ENCODE results near the gene SMARCC2.

SMARCC2 gene

DNA sequence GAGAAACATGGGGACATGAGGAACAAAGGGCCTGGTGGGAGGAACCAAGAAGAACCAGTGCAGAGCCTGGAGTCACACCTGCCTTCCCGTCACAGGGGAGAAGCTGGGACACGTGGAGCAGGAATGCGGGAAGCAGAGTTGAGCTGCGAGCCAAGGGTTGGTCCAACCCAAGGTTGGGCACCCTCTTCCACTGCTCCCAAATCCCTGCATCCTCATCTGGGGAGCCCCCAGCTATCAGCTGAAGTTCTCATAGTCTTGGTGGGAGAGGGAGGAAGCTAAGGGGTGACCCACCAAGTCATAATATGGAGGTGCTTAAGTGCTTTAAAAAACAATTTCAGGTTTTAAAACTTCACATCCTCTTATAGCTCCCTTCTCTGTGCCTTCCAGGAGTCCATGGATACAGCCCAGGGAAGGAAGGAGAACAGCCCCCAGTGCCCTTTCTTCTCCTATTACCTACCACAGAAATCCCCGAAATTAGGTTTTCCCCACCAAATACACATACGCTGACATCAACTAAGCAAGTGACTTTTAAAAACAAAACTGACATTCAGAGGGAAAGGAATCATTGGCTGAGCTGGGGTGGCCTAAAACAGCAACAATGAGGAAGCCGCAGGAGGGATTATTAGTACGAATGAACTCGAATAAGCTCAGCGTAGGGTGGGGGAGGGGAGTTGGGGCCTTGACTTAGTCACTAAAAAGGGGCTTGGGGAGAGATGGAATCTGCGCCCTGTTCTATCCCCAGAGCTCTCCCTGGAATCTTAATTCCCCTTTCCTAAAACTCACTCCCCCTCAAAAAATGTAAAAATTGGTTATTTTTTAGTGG, 26.6 kb downstream of the SMARCC2 start:
- peaks cover 3% of the 10 kb centered on the region; the same call in 1 of the 2 replicates for H4K20me1 ChIP-seq (ENCODE audit: insufficient read depth, low read length)

DNA sequence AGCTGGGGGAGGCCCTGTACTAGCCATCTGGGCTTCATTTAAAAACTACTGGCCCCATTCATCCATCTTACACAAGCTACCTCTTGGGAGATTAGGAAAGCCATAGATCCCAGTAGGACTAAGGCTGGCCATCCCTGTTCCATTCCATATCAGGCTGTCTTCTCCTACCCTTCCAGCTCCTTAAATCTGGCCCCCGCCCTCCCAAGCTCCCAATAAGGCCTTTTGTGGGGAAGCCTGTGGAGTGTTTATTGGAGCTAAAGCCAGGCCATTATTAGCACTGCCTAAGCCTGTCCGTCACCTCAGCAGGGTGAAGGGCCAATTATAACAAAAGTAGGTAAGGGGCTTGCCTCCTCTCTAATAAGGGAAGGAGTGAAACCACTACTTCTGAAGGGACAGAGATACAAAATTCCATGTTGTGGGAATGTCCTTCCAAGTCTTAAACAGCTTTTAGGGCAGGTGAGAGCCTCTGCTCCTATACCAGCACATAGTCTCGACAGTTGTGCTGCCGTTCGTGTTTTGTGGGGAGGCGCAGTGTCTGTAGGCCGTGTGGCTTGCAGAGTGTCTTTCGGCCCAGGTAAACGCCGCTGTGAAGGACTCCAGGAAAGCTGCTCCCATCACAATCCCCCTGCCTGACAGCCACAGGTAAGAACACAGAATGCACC, 27.5 kb downstream of the SMARCC2 start:
- no peak overlapping the region for H2AFZ ChIP-seq (ENCODE audit: low read length)
- no peaks in the 10 kb centered on the region for H3K9me3 ChIP-seq (replicated peaks; ENCODE audit: insufficient read depth, low read length)
- H3K79me2 ChIP-seq (ENCODE audit: low read length): peaks cover 50% of the 10 kb centered on the region
- no peaks in the 10 kb centered on the region for H3K27me3 ChIP-seq (replicated peaks; ENCODE audit: insufficient read depth, low read length)
- no peak overlapping the region for H3K27ac ChIP-seq (ENCODE audit: low read length)
- H3K4me2 ChIP-seq (ENCODE audit: low read depth, low read length): no peak overlapping the region
- H3F3A ChIP-seq (ENCODE audit: insufficient read depth, low read length): peaks cover 49% of the 10 kb centered on the region
- H3K9ac ChIP-seq (ENCODE audit: low read length): no peak overlapping the region
- peaks cover 9% of the 10 kb centered on the region; the same call in 1 of the 2 replicates for H3K36me3 ChIP-seq (replicated peaks; ENCODE audit: insufficient read depth, low read length)
- H3K4me3 ChIP-seq (ENCODE audit: low read length): no peak overlapping the region
- H3K9me2 ChIP-seq (replicated peaks; ENCODE audit: insufficient read depth, low read length): no peaks in the 10 kb centered on the region
- H3K4me1 ChIP-seq (ENCODE audit: low read length): peaks cover 18% of the 10 kb centered on the region
- no peak for DNase-seq
- TF ChIP-seq EZH2phosphoT487 (IDR thresholded peaks at IDR 0.05; ENCODE audit: low read length) (no peak), EZH2 (optimal IDR thresholded peaks at IDR 0.05; ENCODE audit: low read depth, low read length) (no peak)
- TF ChIP-seq, protein P1, sequence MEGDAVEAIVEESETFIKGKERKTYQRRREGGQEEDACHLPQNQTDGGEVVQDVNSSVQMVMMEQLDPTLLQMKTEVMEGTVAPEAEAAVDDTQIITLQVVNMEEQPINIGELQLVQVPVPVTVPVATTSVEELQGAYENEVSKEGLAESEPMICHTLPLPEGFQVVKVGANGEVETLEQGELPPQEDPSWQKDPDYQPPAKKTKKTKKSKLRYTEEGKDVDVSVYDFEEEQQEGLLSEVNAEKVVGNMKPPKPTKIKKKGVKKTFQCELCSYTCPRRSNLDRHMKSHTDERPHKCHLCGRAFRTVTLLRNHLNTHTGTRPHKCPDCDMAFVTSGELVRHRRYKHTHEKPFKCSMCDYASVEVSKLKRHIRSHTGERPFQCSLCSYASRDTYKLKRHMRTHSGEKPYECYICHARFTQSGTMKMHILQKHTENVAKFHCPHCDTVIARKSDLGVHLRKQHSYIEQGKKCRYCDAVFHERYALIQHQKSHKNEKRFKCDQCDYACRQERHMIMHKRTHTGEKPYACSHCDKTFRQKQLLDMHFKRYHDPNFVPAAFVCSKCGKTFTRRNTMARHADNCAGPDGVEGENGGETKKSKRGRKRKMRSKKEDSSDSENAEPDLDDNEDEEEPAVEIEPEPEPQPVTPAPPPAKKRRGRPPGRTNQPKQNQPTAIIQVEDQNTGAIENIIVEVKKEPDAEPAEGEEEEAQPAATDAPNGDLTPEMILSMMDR (IDR thresholded peaks at IDR 0.05; ENCODE audit: low read length): no peak
- H4K20me1 ChIP-seq (ENCODE audit: insufficient read depth, low read length): peaks cover 3% of the 10 kb centered on the region; the same call in 1 of the 2 replicates

More for the DNA sequence above, 26.6 kb downstream of the SMARCC2 start:
- H3K9me3 ChIP-seq (replicated peaks; ENCODE audit: insufficient read depth, low read length): no peaks in the 10 kb centered on the region
- no peak overlapping the region for H3K27ac ChIP-seq (ENCODE audit: low read length)
- H3K4me1 ChIP-seq (ENCODE audit: low read length): peaks cover 15% of the 10 kb centered on the region
- H3K27me3 ChIP-seq (replicated peaks; ENCODE audit: insufficient read depth, low read length): no peaks in the 10 kb centered on the region
- no peak overlapping the region for H2AFZ ChIP-seq (ENCODE audit: low read length)
- no peak for DNase-seq
- H3K36me3 ChIP-seq (replicated peaks; ENCODE audit: insufficient read depth, low read length): peaks cover 9% of the 10 kb centered on the region; the same call in 1 of the 2 replicates
- TF ChIP-seq, protein P1 (IDR thresholded peaks at IDR 0.05; ENCODE audit: low read length): no peak
- TF ChIP-seq EZH2 (optimal IDR thresholded peaks at IDR 0.05; ENCODE audit: low read depth, low read length) (no peak), EZH2phosphoT487 (IDR thresholded peaks at IDR 0.05; ENCODE audit: low read length) (no peak)
- peaks cover 46% of the 10 kb centered on the region for H3K79me2 ChIP-seq (ENCODE audit: low read length)
- peaks cover 41% of the 10 kb centered on the region for H3F3A ChIP-seq (ENCODE audit: insufficient read depth, low read length)
- H3K9ac ChIP-seq (ENCODE audit: low read length): no peak overlapping the region
- no peak overlapping the region for H3K4me2 ChIP-seq (ENCODE audit: low read depth, low read length)
- H3K4me3 ChIP-seq (ENCODE audit: low read length): no peak overlapping the region
- H3K9me2 ChIP-seq (replicated peaks; ENCODE audit: insufficient read depth, low read length): no peaks in the 10 kb centered on the region

DNA sequence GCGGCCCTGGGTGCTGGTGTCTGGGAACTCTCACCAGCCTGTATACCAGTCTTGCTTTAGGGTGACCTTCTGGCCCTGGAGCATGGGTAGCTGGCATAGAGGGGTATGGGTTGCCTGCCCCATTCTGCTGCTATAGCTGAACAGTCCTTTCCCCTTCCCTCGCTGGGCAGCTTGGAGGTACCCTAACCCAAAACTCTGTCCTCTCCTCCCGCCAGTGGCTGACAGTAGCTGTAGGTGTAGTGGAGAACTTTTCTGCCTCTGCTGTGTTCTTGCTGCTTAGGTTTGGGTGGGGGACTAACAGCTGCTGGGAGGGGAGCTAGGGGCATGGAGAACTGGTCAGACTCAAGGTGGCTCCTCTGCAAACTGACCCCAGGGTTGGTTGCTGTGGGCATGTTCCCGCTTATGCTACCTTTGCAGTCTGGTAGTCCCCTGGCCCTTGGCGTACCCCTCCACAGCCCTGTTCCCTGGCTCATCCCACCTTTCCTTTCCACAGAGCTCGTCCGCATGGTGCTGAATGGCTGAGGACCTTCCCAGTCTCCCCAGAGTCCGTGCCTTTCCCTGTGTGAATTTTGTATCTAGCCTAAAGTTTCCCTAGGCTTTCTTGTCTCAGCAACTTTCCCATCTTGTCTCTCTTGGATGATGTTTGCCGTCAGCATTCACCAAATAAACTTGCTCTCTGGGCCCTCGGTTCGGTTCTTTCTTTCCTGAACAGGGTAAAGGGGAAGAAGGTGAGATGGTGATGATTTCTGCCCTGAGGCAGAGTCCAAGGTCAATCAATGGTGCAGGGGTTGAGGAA, 28.2 kb downstream of the SMARCC2 start:
- H3K4me2 ChIP-seq (ENCODE audit: low read depth, low read length): peak overlapping the region; percentile 92; the same call in 1 of the 2 replicates
- H3F3A ChIP-seq (ENCODE audit: insufficient read depth, low read length): peaks cover 49% of the 10 kb centered on the region
- peaks cover 50% of the 10 kb centered on the region for H3K79me2 ChIP-seq (ENCODE audit: low read length)
- H3K4me1 ChIP-seq (ENCODE audit: low read length): peaks cover 18% of the 10 kb centered on the region
- H2AFZ ChIP-seq (ENCODE audit: low read length): no peak overlapping the region
- peaks cover 3% of the 10 kb centered on the region; the same call in 1 of the 2 replicates for H4K20me1 ChIP-seq (ENCODE audit: insufficient read depth, low read length)
- H3K4me3 ChIP-seq (ENCODE audit: low read length): no peak overlapping the region
- H3K9ac ChIP-seq (ENCODE audit: low read length): no peak overlapping the region
- no peak overlapping the region for H3K27ac ChIP-seq (ENCODE audit: low read length)
- TF ChIP-seq EZH2 (optimal IDR thresholded peaks at IDR 0.05; ENCODE audit: low read depth, low read length): no peak
- no peak for TF ChIP-seq EZH2phosphoT487 (IDR thresholded peaks at IDR 0.05; ENCODE audit: low read length)
- TF ChIP-seq, protein P1 (IDR thresholded peaks at IDR 0.05; ENCODE audit: low read length): no peak
- DNase-seq: no peak
- no peaks in the 10 kb centered on the region for H3K9me2 ChIP-seq (replicated peaks; ENCODE audit: insufficient read depth, low read length)
- H3K27me3 ChIP-seq (replicated peaks; ENCODE audit: insufficient read depth, low read length): no peaks in the 10 kb centered on the region
- no peaks in the 10 kb centered on the region for H3K9me3 ChIP-seq (replicated peaks; ENCODE audit: insufficient read depth, low read length)
- peaks cover 9% of the 10 kb centered on the region; the same call in 1 of the 2 replicates for H3K36me3 ChIP-seq (replicated peaks; ENCODE audit: insufficient read depth, low read length)

Data from MM.1S (cell line).